ENCODE measurements around the gene WDR26.
A peak's percentile ranks its signal among the peaks of the same experiment; 100 is the strongest.

WDR26 gene

GRCh38 chr1:224348137-224348536 is 86.5 kb downstream of the WDR26 start:
- no peak for DNase-seq

GRCh38 chr1:224343679-224344078 is 90.9 kb downstream of the WDR26 start:
- DNase-seq, result no peak

- DNase-seq, result peak; percentile 33 to 37
Observed at GRCh38 chr1:224340453-224341384, 93.9 kb downstream of the WDR26 start.

- no peak for DNase-seq
Observed at GRCh38 chr1:224339442-224340033, 95.1 kb downstream of the WDR26 start.

GRCh38 chr1:224338150-224338838 is 96.3 kb downstream of the WDR26 start:
- DNase-seq, result no peak

Data from activated CD4-positive, alpha-beta T cell treated with anti-CD3 and anti-CD28 coated beads, Interleukin-2, amount 50 U/mL, for 48 hours (primary cell).